Stimulated activated CD4-positive, alpha-beta T cell treated with anti-CD3 and anti-CD28 coated beads, Interleukin-12 subunit alpha, Interleukin-12 subunit beta, amount 100 ng/mL, for 4 hours (primary cell): ENCODE data around the gene GDPD5.
A peak's percentile ranks its signal among the peaks of the same experiment; 100 is the strongest.

Source experiments
- DNase-seq: peaks from one replicate; pipeline ENCODE4 v3.0.0-alpha.2; 2020

Gene GDPD5

DNA sequence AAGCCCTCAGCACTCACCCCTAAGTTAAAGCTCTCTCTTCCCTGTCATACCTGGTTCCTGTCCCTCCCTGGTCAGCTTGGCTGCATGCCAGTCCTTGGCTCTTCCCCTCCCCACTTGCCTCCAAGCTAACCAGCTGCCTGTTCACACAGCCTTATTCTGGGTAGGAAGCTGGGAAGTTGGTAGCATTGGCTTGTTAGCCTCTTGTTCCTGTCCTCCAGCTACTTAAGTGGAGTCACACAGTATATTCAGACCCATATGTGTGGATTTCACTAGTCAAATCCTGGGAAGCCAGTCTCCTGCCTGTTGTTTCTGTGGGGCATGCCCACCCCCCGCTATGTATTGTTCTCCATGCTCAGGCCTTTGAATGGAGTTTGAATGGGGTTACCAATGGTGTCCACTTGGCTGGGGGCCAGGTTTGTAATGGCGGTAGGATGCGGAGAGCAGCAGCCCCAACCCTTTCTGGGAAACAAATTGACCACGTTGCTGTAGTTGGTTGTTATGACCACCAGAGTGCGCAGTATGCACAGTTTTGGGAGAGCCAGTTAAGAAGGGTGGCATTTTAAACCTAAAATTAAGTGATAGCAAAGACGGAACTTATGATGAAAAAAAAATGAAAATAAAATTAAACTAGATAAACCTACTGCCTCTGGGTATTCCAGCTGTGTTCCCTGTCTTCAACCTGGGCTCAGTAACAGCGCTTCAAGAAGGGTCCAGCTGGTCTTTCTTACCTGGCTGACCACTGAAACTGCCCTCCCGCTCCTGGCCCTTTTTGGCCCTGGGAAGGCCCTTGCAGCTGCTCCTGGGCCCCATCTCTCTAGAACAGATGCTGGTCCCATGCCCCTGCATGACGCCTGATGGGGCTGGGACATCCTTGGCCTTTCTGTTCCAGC is 137.1 kb downstream of the GDPD5 start:
- DNase-seq, result peak; percentile 50

DNA sequence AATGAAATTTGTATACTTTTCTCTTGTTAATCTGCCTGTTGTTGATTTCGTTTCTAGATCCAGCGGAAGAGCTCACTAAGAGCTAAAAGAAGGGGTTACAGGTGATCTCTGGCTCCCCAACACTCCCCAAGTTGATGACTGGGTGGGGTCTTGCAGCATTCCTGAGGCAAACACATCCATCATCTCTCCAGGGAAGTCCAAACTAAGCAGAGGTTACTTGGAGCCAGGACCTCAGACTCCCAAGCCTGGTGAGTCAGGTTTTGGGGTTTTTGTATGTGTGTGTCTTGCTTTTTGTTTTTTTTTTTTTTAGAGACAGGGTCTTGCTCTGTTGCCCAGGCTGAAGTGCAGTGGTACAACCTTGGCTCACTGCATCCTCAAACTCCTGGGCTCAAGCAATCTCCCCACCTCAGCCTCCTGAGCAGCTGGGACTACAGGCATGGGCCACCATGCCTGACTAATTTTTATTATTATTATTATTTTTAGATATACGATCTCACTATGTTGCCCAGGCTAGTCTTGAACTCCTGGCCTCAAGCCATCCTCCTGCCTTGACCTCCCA is 137.9 kb downstream of the GDPD5 start:
- DNase-seq, result no peak

DNA sequence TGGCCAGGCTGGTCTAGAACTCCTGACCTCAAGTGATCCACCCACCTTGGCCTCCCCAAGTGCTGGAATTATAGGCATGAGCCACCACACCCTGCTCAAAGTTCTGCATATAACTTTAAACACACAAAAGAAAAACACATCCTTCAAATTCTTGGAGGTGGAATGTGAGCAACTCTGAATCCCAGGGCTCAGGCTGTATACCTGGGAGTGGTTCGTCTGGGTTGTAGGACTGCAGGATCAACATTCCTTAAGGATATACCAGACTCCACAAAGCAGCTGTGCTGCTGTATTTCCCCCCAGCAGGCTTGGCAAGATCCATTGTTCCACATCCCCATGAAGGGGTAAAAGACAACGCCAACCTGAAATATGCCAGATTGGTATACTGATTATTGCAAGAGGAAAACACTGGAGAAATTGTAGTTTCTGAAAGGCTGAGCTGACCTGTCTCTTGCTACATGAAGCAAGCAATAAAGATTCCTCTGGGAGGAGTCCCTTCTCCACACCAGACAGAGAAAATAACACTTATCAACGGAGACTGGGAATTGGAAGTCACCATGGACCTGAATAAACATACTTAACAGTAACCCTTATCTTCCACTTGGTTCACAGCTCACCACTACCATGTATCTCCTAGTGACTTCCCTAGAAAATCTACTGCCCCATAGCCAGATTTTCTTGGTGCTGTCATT is 138.7 kb downstream of the GDPD5 start:
- DNase-seq, result no peak
